Sigmoid colon (tissue), 7 donors: ENCODE results near the gene KDM6B. TPM values are rescaled to one million over a fixed set of nuclear protein-coding genes. Genes with fewer than 3 reads are reported as not detected.
A peak's percentile ranks its signal among the peaks of the same experiment; 100 is the strongest.

ENCODE experiments used
- DNase-seq: peaks from one replicate; pipeline ENCODE4 v3.0.0-alpha.2; 2019
- H3K27ac ChIP-seq, 4 donors: fragments of 200-600 bp; sonication (generic); one replicate each; pipeline ENCODE4 v1.5.1; 2016 to 2019; ENCODE audit warnings: mild to moderate bottlenecking in 1 of 4
- H3K27me3 ChIP-seq, 3 donors: fragments of 200-600 bp; sonication (generic); one replicate each; pipeline ENCODE4 v1.5.1; 2019; ENCODE audit warnings: mild to moderate bottlenecking in 1 of 3
- H3K36me3 ChIP-seq, 4 donors: fragments of 200-600 bp; sonication (generic); one replicate each; pipeline ENCODE4 v1.5.1; 2016 to 2019
- H3K4me1 ChIP-seq, 4 donors: fragments of 200-600 bp; sonication (generic); one replicate each; pipeline ENCODE4 v1.5.1; 2017 to 2019
- H3K4me3 ChIP-seq, 4 donors: fragments of 200-600 bp; sonication (generic); one replicate each; pipeline ENCODE4 v1.5.1; 2017 to 2019; ENCODE audit warnings: mild to moderate bottlenecking in 2 of 4, moderate library complexity in 1 of 4
- H3K9me3 ChIP-seq, 4 donors: fragments of 200-600 bp in 3 of 4; sonication (generic) in 3 of 4; one replicate each; pipeline versions ENCODE4 v1.5.1 to v1.6.1; 2013 to 2019
- EP300 ChIP-seq, 4 donors: sonication (generic); formaldehyde crosslinking; IDR thresholded peaks; one replicate each; pipeline ENCODE4 v1.6.1; 2017; ENCODE audit warnings: antibody characterized with exemption in 4 of 4
- POLR2A ChIP-seq, 2 donors: fragments of 450-650 bp; IDR thresholded peaks; one replicate each; pipeline ENCODE4 v1.6.1; 2016; ENCODE audit warnings: antibody characterized with exemption in 2 of 2, mild to moderate bottlenecking in 2 of 2, moderate library complexity in 2 of 2
- POLR2AphosphoS5 ChIP-seq, 4 donors: sonication (generic); formaldehyde crosslinking; IDR thresholded peaks; one replicate each; pipeline ENCODE4 v1.6.1; 2017; ENCODE audit warnings: antibody characterized with exemption in 4 of 4
- WGBS, 2 donors: extraction: QIAGEN DNeasy Blood & Tissue Kit; methylation state at CpG; one replicate each; pipeline ENCODE4 v1.1.7; 2013; 5-methylcytosine and 5-hydroxymethylcytosine counted together
- intact Hi-C: fragments of 100-400 bp; cut with DNase I; formaldehyde crosslinking; loops from one replicate; pipeline ENCODE4 v1.15.1; 2023
- polyA plus RNA-seq, 3 donors: library from polyadenylated mRNA; stranded (reverse); fragments of 200-250 nt; gene quantifications; one replicate each; pipeline ENCODE4 v1.2.3, GENCODE V29; 2013
- total RNA-seq, 4 donors: library from RNA; depleted of rRNA; stranded (reverse); fragments of >200 nt; gene quantifications; one replicate each; pipeline ENCODE4 v1.1.0, GENCODE V29; 2016
- TF ChIP-seq, protein P1 (sequence below), 4 experiments: fragments of 450-650 bp in 3 of 4; fragments of 200-600 bp in 1 of 4; IDR thresholded peaks; one replicate each; pipeline ENCODE4 v1.5.1; 2016 to 2019; ENCODE audit warnings: antibody characterized with exemption in 4 of 4, mild to moderate bottlenecking in 3 of 4, moderate library complexity in 2 of 4
- donor health status: healthy with polysubstance abuse.
- donor health status: Bipolar disorder and iron deficiency.
- donor health status: healthy.

KDM6B gene, protein sequence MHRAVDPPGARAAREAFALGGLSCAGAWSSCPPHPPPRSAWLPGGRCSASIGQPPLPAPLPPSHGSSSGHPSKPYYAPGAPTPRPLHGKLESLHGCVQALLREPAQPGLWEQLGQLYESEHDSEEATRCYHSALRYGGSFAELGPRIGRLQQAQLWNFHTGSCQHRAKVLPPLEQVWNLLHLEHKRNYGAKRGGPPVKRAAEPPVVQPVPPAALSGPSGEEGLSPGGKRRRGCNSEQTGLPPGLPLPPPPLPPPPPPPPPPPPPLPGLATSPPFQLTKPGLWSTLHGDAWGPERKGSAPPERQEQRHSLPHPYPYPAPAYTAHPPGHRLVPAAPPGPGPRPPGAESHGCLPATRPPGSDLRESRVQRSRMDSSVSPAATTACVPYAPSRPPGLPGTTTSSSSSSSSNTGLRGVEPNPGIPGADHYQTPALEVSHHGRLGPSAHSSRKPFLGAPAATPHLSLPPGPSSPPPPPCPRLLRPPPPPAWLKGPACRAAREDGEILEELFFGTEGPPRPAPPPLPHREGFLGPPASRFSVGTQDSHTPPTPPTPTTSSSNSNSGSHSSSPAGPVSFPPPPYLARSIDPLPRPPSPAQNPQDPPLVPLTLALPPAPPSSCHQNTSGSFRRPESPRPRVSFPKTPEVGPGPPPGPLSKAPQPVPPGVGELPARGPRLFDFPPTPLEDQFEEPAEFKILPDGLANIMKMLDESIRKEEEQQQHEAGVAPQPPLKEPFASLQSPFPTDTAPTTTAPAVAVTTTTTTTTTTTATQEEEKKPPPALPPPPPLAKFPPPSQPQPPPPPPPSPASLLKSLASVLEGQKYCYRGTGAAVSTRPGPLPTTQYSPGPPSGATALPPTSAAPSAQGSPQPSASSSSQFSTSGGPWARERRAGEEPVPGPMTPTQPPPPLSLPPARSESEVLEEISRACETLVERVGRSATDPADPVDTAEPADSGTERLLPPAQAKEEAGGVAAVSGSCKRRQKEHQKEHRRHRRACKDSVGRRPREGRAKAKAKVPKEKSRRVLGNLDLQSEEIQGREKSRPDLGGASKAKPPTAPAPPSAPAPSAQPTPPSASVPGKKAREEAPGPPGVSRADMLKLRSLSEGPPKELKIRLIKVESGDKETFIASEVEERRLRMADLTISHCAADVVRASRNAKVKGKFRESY (N-terminal part only)
- total RNA-seq (10 to 100 TPM in 1 of 4 donors, 1 to 10 TPM in 3; 6.1 to 11.6 (median 8.5) TPM), polyA plus RNA-seq (10 to 100 TPM in 1 of 3 donors, 1 to 10 TPM in 2; 5.5 to 19.4 (median 6.0) TPM)

DNA sequence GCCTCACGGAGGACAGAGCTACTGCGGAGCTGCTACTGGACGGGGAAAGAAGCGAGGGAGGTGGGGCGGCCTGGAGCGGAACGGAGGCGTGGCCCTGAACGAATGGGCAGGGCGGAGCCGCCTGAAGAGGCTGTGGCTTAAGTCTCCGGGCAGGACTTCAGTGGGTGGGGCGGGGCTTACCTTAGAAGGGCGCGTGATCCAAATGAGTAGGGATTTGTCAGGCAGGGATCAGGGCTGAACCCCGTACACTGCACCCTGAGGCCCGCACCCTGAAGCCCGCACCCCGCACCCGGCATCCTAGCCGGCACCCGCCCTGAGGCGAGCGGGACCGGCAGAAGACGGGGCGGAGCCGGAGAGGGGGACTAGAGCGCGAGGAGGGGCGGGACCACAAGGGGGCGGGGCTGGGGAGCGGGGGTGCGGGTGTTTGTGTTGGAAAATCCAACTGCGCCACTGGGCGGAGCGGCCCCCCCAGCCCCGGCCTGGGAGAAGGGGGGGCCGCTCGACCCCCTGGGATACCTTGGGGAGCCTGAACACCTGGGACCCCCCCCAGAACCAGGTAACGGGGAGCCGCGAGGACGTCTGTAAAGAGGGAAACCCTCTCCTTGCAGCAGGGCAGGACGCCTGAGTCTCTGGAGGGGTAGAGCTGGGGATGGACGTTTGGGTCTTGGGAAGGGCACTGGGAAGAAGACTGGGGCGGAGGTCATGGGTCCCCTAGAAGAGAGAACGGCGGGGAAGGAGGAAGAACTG lies at the start of gene KDM6B:
Gene KDM6B, plus strand, starts transcription at position 423 of the 747 bp plus-strand sequence. CDS start 11,338 bp downstream, outside the sequence.
- peak; percentile 98 for DNase-seq
- Histone ChIP-seq H3K27me3 (no peaks in the 10 kb centered on the region), H3K27ac (peak within 1 kb of the TSS; percentile 95 to 100 (median 97)), H3K36me3 (no peaks in the 10 kb centered on the region), H3K4me1 (peaks cover 0 to 41% (median 32%) of the 10 kb centered on the region in 4 donors), H3K4me3 (peak within 1 kb of the TSS; percentile 75 to 96 (median 82)), H3K9me3 (no peaks in the 10 kb centered on the region)
- 0 to 1% methylated on average over 49 of the region's 49 CpGs for WGBS, 2 donors
- intact Hi-C loops, result loop anchor here (1.0 to 10.0 kb wide), 3 partner anchors 9 to 349 kb away; partner anchors contain the start of genes NAA38, POLR2A and SLC35G6
- TF ChIP-seq EP300 (IDR thresholded peaks at IDR 0.05) (no peak), POLR2A (IDR thresholded peaks at IDR 0.05) (peak; percentile 33 to 62), POLR2AphosphoS5 (IDR thresholded peaks at IDR 0.05) (peak; percentile 20 to 70 (median 54))
- TF ChIP-seq, protein P1, sequence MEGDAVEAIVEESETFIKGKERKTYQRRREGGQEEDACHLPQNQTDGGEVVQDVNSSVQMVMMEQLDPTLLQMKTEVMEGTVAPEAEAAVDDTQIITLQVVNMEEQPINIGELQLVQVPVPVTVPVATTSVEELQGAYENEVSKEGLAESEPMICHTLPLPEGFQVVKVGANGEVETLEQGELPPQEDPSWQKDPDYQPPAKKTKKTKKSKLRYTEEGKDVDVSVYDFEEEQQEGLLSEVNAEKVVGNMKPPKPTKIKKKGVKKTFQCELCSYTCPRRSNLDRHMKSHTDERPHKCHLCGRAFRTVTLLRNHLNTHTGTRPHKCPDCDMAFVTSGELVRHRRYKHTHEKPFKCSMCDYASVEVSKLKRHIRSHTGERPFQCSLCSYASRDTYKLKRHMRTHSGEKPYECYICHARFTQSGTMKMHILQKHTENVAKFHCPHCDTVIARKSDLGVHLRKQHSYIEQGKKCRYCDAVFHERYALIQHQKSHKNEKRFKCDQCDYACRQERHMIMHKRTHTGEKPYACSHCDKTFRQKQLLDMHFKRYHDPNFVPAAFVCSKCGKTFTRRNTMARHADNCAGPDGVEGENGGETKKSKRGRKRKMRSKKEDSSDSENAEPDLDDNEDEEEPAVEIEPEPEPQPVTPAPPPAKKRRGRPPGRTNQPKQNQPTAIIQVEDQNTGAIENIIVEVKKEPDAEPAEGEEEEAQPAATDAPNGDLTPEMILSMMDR (IDR thresholded peaks at IDR 0.05), result no peak

DNA sequence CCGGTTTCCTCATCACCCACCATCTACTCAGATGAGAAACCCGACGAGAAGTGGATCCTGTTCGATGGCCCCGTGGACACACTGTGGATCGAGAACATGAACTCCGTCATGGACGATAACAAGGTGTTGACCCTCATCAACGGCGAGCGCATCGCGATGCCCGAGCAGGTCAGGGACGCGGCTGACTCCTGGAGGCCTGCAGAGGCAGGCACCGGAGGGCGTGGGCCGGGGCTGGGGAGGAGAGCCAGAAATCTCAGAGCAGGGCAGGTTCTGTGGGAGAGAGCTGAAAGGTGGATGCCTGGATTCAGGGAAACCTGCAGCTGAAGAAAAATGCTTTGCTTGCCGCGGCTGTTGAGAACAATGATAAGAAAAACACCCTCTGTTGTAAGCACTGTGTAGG lies 47.2 kb upstream of the KDM6B start:
- intact Hi-C loops, result no loop called here
- Histone ChIP-seq H3K9me3 (no peaks in the 10 kb centered on the region), H3K4me1 (no peaks in the 10 kb centered on the region), H3K27ac (no peak overlapping the region), H3K4me3 (no peak overlapping the region), H3K36me3 (no peaks in the 10 kb centered on the region), H3K27me3 (no peaks in the 10 kb centered on the region)
- DNase-seq, result no peak
- 90 to 93% methylated on average over 21 of the region's 21 CpGs for WGBS, 2 donors
- no peak for TF ChIP-seq EP300 (IDR thresholded peaks at IDR 0.05)
- TF ChIP-seq, protein P1 (IDR thresholded peaks at IDR 0.05), result no peak

DNA sequence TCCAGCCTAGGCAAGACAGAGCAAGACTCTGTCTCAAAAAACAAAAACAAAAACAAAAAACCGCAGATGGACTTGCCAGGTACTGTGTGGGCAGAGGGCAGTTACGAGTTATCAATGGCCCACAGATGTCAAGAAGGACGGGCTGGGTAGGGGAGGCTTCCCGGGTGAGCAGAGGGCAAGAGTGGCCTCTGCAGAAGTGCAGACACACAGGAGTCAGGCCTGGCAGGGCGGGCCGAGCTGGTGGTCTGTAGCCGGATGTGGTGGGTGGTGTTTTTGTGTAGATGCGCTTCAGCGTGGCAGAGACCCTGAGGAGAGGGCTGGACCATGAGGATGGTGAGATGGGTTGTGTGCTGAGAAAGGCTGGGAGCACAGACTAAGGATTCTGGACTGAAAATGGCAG lies 44.9 kb upstream of the KDM6B start:
- H3K36me3 ChIP-seq, result no peaks in the 10 kb centered on the region
- H3K4me1 ChIP-seq, result no peaks in the 10 kb centered on the region
- DNase-seq, result no peak
- intact Hi-C loops, result no loop called here
- 79 to 88% methylated on average over 9 of the region's 9 CpGs for WGBS, 2 donors
- no peak overlapping the region for H3K4me3 ChIP-seq
- H3K27ac ChIP-seq, result no peak overlapping the region
- H3K27me3 ChIP-seq, result no peaks in the 10 kb centered on the region
- H3K9me3 ChIP-seq, result no peaks in the 10 kb centered on the region
- TF ChIP-seq EP300 (IDR thresholded peaks at IDR 0.05) (no peak), POLR2AphosphoS5 (IDR thresholded peaks at IDR 0.05) (no peak), POLR2A (IDR thresholded peaks at IDR 0.05) (no peak)
- TF ChIP-seq, protein P1 (IDR thresholded peaks at IDR 0.05), result no peak

DNA sequence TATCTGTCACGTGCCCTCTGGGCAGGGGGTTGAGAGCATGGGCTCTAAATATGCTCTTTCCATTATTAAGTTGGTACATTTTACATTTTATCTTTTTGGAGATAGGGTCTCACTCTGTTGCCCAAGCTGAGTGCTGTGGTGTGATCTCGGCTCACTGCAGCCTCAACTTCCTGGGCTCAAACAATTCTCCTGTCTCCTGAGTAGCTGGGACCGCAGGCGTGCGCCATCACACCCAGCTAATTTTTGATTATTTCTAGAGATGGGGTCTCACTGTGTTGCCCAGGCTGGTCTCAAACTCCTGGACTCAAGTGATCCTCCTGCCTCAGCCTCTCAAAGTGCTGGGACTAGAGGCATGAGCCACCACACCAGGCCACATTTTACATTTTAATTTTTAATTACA lies 43.9 kb upstream of the KDM6B start:
- WGBS, 2 donors, result 91 to 93% methylated on average over 5 of the region's 5 CpGs
- Histone ChIP-seq H3K36me3 (no peaks in the 10 kb centered on the region), H3K9me3 (no peaks in the 10 kb centered on the region), H3K27ac (no peak overlapping the region), H3K27me3 (no peaks in the 10 kb centered on the region), H3K4me1 (no peaks in the 10 kb centered on the region), H3K4me3 (no peak overlapping the region)
- intact Hi-C loops, result no loop called here
- TF ChIP-seq EP300 (IDR thresholded peaks at IDR 0.05) (no peak), POLR2AphosphoS5 (IDR thresholded peaks at IDR 0.05) (no peak)
- TF ChIP-seq, protein P1 (IDR thresholded peaks at IDR 0.05), result no peak
- DNase-seq, result no peak
